Epithelial cell of proximal tubule (primary cell): ENCODE results near the gene OR11A1. TPM values are rescaled to one million over a fixed set of nuclear protein-coding genes. Genes with fewer than 3 reads are reported as not detected.

Source experiments
- DNase-seq: peaks from one replicate; pipeline ENCODE4 v3.0.0-alpha.2; 2011; ENCODE audit warnings: low read depth
- H3K4me3 ChIP-seq: 2 replicates; pipeline ENCODE4 v1.5.1; 2011; ENCODE audit warnings: low read depth, mild to moderate bottlenecking, low read length
- CTCF ChIP-seq: conservative IDR thresholded peaks from 2 replicates; pipeline ENCODE4 v1.5.1; 2012; ENCODE audit warnings: low read depth, mild to moderate bottlenecking, low read length
- total RNA-seq: library from RNA; depleted of rRNA; stranded (reverse); fragments of >200 nt; gene quantifications from 2 replicates; pipeline ENCODE4 v1.2.3, GENCODE V29; 2015

Gene OR11A1
- total RNA-seq, 1 donor from 2014 or later, result not detected

GRCh38 chr6:29501106-29501505 is 44.2 kb upstream of the OR11A1 start:
- DNase-seq, result no peak
- TF ChIP-seq CTCF, result no peak
- no peak overlapping the region for H3K4me3 ChIP-seq

- TF ChIP-seq CTCF, result no peak
- no peak for DNase-seq
These were observed 43.7 kb upstream of the OR11A1 start for GRCh38 chr6:29500594-29500993.

GRCh38 chr6:29499704-29500103 is 42.8 kb upstream of the OR11A1 start:
- TF ChIP-seq CTCF, result no peak
- no peak for DNase-seq
- H3K4me3 ChIP-seq, result no peak overlapping the region

More at GRCh38 chr6:29500594-29500993, 43.7 kb upstream of the OR11A1 start:
- H3K4me3 ChIP-seq, result no peak overlapping the region

- no peak overlapping the region for H3K4me3 ChIP-seq
- DNase-seq, result no peak
- no peak for TF ChIP-seq CTCF
These were observed 40.1 kb upstream of the OR11A1 start for GRCh38 chr6:29496961-29497360.

- DNase-seq, result no peak
- H3K4me3 ChIP-seq, result no peak overlapping the region
- no peak for TF ChIP-seq CTCF
These were observed 38.7 kb upstream of the OR11A1 start for GRCh38 chr6:29495571-29495970.

GRCh38 chr6:29494131-29494530 is 37.3 kb upstream of the OR11A1 start:
- no peak overlapping the region for H3K4me3 ChIP-seq
- DNase-seq, result no peak
- no peak for TF ChIP-seq CTCF

GRCh38 chr6:29493261-29493660 is 36.4 kb upstream of the OR11A1 start:
- no peak overlapping the region for H3K4me3 ChIP-seq
- no peak for TF ChIP-seq CTCF
- DNase-seq, result no peak
